ENCODE data around the gene TSHR.
A peak's percentile ranks its signal among the peaks of the same experiment; 100 is the strongest.
"Not testable (repeated sequence)": the region's sequence is repeated elsewhere in the genome, so short reads cannot be mapped to it uniquely, and the experiment has no call there.

The TSHR gene

DNA sequence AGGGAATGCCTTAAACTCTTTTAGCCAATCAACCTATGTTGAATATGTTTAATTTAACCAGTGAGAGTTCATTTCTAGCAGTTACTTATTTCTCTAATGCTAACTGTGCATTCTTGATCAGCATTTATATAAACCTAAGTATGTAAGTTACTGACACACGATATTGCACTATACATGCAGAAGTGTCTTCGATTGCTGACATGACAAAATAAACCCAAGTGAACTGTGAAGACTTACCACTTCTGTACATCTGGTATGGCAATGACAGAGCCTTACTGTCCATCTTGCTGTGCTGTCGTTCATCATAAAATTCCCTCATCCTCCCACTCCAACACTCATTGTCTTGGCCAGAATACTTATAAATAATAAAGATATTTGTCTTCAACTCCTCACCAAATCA lies 131.8 kb downstream of the TSHR start:
- DNase-seq = no peak

DNA sequence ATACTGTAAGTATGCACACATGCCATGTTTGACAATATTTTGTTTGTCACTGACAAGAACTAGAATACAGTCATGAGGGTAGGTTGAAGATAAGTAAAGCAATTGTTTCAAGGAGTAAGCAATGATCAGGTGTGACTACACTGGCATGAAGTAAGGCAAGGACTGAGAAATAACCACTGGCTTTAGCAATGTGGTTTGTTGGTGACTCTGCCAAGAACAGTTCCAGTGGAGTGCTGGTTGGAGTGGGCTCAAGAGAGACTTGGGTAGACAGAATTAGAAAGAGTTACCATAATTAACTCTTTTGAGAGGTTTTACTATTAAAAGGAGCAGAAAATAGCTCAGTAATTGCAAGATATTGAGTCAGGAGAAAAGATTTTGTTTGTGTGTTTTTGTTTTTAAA lies 135.7 kb downstream of the TSHR start:
- no peak for DNase-seq

DNA sequence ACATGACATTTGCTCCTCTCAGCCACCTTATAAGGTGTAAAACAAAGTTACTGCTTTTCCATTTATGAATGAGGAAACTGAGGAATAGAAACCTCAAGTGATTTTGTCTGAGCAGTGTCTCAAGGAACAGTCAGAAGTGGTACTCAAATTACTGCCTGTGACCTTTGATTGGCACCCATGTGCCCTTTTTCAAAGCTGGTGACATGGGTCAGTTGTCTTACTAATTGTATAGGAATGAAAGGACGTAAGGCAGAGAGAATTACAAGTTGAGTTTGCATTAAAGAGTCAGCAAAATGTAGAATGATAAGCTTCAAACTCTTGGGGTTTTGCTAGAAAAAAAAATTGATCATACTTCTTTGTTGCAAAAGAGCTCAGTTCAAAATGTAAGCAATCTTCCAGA lies 136.2 kb downstream of the TSHR start:
- no peak for DNase-seq

GRCh38 chr14:81093651-81094050 lies 138.2 kb downstream of the TSHR start:
- DNase-seq = no peak

GRCh38 chr14:81095539-81095938 lies 140.1 kb downstream of the TSHR start:
- DNase-seq = no peak

GRCh38 chr14:81096656-81097055 lies 141.2 kb downstream of the TSHR start:
- no peak for DNase-seq

DNA sequence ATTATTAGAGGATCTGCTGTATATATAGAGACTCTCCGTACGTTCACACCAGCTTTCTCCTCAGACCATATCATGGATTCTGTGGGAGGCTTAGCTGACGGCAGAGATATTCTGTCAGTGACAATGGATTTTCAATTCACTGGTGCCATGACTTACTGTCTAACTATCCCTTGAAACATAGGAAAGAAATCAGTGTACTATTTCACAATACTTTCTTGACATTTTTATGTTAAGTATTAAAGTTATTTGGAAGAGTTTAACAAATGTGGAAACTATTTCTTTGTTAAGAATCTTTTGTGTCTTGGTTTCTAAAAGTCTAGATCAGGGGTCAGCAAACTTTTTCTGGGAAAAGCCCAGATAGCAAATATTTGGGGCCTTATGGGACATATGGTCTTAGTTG lies 146.8 kb downstream of the TSHR start:
- DNase-seq = no peak

GRCh38 chr14:81103443-81103842 lies 148.0 kb downstream of the TSHR start:
- no peak for DNase-seq

GRCh38 chr14:81105378-81105777 lies 150.0 kb downstream of the TSHR start:
- no peak for DNase-seq

- DNase-seq = no peak
These were observed 150.5 kb downstream of the TSHR start for GRCh38 chr14:81105961-81106360.

DNA sequence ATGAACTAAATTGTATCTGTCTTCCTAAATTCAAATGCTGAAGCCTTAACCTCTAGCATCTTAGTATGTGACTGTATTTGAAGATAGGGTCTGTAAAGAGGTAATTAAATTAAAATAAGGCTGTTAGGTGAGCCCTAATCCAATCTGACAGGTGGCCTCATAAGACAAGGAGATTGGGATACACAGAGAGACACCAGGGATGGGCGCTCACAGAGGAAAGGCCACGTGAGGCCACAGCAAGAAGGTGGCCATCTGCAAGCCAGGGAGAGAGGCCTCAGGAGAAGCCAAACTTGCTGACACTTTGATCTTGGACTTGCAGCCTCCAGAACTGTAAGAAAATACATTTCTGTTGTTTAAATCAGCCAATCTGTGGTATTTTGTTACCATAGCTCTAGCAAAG lies 154.8 kb downstream of the TSHR start:
- no peak for DNase-seq

DNA sequence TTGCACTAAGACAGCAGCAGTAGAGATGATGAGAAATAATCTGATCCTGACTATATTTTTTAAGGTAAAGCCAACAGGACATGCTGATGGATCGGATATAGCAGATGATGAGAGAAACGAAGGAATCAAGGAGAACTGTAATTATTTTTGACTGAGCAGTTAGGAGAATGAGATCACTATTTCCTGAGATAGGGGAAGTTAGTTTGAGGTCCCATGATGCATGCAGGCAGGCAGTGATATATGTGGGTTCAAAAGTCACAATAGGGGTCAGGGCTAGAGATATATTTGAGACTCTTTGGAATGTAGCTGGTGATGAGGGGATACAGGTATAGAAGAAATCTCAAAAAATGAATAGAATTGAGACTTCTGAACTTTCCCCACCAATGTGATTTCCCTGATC lies 157.8 kb downstream of the TSHR start:
- no peak for DNase-seq

DNA sequence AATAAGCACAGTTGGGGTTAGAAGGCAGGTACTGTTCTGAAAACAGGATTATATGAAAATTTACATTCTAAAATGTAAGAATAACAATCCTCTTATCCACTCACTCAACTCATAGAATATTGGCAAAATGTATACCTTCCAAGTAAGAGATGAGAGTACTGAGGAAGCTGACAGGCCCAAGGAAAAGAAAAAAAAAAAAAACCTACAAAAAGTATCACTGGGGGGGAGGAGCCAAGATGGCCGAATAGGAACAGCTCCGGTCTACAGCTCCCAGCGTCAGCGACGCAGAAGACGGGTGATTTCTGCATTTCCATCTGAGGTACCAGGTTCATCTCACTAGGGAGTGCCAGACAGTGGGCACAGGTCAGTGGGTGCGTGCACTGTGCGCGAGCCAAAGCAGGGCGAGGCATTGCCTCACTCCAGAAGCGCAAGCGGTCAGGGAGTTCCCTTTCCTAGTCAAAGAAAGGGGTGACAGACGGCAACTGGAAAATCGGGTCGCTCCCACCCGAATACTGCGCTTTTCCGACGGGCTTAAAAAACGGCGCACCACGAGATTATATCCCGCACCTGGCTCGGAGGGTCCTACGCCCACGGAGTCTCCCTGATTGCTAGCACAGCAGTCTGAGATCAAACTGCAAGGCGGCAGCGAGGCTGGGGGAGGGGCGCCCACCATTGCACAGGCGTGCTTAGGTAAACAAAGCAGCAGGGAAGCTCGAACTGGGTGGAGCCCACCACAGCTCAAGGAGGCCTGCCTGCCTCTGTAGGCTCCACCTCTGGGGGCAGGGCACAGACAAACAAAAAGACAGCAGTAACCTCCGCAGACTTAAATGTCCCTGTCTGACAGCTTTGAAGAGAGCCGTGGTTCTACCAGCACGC lies 158.8 kb downstream of the TSHR start:
- not testable (repeated sequence) for DNase-seq

GRCh38 chr14:81120501-81120900 lies 165.1 kb downstream of the TSHR start:
- no peak for DNase-seq

- no peak for DNase-seq
These were observed 166.9 kb downstream of the TSHR start for GRCh38 chr14:81122326-81122725.

- no peak for DNase-seq
These were observed 168.4 kb downstream of the TSHR start for GRCh38 chr14:81123811-81124210.

DNA sequence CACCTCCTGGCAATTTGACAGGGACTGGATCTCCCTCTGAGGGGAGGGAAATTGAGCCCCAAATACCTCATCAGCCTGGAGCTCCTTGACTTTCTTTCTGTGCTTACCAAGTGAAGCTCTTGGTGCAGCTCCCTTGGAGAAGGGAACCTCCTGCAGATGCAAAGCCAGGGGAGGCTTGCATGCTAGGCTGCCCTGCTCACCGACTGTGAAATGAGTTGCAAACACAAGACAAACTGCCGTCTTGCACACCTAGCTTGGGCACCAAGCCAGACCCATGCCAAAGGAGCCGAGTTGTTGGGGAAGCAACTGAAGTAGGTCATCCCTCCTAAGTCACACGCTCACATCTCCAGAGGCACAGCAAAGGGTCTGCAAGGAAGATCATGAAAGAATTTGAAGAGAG lies 170.1 kb downstream of the TSHR start:
- no peak for DNase-seq

- peak; percentile 15 for DNase-seq
These were observed 172.4 kb downstream of the TSHR start for GRCh38 chr14:81127785-81128184.

DNA sequence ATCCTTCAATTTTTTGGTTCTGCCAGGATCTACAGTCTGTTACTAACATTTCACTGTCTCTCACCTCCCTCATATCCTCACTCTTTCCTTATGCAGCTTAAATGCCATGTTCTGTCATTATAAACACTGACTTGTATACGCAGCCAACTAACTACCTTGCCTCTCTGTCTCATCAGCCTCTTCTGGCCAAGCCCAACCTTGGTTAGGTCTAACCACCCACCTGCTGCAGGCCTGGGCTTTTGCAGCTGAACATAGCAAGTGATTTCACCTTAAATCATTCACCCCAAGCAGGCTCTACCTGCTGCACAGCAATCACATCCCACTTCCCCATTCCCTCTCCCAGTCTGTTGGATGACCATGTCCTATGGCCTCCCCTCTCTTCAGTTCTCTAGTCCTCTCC lies 173.8 kb downstream of the TSHR start:
- DNase-seq = no peak

- no peak for DNase-seq
These were observed 177.0 kb downstream of the TSHR start for GRCh38 chr14:81132468-81132867.

DNA sequence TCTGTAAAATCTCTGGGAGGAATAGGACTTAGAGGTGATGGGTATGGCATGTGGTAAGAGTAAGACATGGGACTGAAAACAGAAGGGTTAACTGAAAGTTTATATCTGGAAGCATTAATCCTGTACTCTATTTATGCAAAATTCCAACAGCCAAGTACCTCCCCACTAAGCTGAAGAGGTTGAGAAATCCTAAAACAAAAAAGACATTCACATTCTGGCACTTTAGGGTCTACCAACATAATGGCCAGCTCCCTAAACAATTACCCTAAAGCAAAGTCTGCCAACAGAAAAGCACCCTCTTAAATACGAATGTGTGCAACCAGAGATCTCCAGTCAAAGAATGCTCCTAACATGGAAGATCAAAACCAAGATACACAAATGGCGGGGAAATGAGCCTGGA lies 178.0 kb downstream of the TSHR start:
- no peak for DNase-seq

GRCh38 chr14:81137316-81137715 lies 181.9 kb downstream of the TSHR start:
- peak; percentile 57 for DNase-seq

DNA sequence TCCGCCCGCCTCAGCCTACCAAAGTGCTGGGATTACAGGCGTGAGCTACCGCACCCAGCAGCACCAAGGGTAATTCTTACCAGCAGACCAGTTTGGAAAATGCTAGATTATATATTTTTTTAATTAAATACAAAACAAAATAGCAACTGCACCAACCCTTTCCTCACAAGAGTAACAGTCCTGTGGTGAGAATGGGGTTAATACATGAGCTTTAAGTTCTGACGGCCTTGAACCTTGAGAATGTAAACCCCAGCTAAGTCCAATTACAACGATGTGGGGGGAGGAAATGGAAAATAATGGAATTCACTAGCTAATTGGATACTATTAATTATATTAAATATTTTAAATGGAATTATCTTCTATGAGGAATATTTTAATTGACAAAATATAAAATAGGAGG lies 183.0 kb downstream of the TSHR start:
- no peak for DNase-seq

DNA sequence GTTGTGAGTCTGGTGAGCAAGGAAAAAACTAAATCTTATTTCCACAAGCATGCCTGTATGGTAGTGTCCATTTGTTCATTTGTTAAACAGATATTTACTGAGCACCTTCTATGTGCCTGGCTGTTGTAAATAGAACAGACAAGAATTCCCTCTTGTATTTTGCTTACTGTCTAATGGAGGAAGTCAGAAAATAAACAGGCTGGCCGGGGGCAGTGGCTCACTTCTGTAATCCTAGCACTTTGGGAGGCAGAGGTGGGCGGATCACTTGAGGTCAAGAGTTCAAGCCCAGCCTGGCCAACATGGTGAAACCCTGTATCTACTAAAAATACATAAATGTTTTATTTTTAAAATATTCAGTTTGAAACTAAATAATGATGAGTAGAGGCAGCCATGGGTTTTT lies 186.0 kb downstream of the TSHR start:
- DNase-seq = no peak

- no peak for DNase-seq
These were observed 188.4 kb downstream of the TSHR start for GRCh38 chr14:81143793-81144192.
